GM10266 (cell line): ENCODE data around the gene NCBP3.

Experiments
- DNase-seq: peaks from one replicate; pipeline ENCODE4 v3.0.0; 2012; ENCODE audit errors: extremely low spot score
- CTCF ChIP-seq: IDR thresholded peaks from 2 replicates; pipeline ENCODE4 v1.5.1; 2012; ENCODE audit warnings: mild to moderate bottlenecking, low read depth; ENCODE audit not compliant: control insufficient read depth, insufficient read depth; ENCODE audit errors: missing control alignments

Gene NCBP3

DNA sequence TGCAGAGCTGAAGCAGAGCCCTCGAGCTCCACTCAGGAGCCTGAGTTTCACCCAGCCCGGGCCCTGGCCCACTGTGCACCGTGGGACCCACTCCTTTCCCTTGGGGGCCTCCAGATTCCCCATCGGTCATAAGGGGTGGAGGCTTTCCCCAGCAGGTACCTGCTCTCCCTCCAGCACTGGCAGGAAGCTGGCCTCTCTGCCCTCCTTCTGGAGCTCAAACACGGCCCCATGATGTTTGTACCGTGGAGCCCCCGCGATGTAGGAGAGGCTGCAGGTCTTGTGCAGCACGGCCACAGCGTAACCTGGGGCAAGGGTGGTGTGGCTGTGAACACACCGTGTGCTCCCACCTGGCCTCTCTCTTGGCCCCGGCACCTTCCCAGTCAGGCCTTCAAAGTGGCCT, 92.4 kb downstream of the NCBP3 start:
- no peak for TF ChIP-seq CTCF
- DNase-seq = no peak
